IMR-90 (cell line): ENCODE measurements around the gene BTNL8. TPM values are rescaled to one million over a fixed set of nuclear protein-coding genes. Genes with fewer than 3 reads are reported as not detected.

Source experiments
- ATAC-seq: fragments of 200-7000 bp; cut with Tn5 transposase; 2 replicates; pipeline ENCODE4 v1.9.1; 2020; ENCODE audit warnings: low read depth, mild to moderate bottlenecking, moderate library complexity
- BruUV-seq: library from RNA; stranded (reverse); fragments of 400-500 nt; replicated peaks from 2 replicates; lab custom pipeline; 2021; lab: Mats Ljungman, UMichigan
- CTCF ChIA-PET: fragments of 300-600 bp; formaldehyde crosslinking; extraction: SDS; loops from one replicate; lab custom pipeline; 2021; ENCODE audit warnings: antibody characterized with exemption; lab: Yijun Ruan, JAX
- POLR2A ChIA-PET: fragments of 300-600 bp; sonication (Branson Sonifier 250); formaldehyde crosslinking; loops from one replicate; lab custom pipeline; 2022; ENCODE audit warnings: antibody characterized with exemption; ENCODE audit not compliant: unreplicated experiment; lab: Charles Lee
- DNase-seq: peaks from one replicate; pipeline ENCODE4 v3.0.0; 2013
- H2AFZ ChIP-seq: replicated peaks from 2 replicates; pipeline ENCODE3; 2013; ENCODE audit warnings: low read length, mild to moderate bottlenecking; ENCODE audit not compliant: poor library complexity
- H2AK5ac ChIP-seq: 2 replicates; pipeline ENCODE4 v1.6.1; 2013; ENCODE audit warnings: low read depth, low read length, inconsistent platforms
- H2AK9ac ChIP-seq: replicated peaks from 2 replicates; pipeline ENCODE3; 2013; ENCODE audit warnings: mild to moderate bottlenecking, low read depth, low read length, moderate library complexity; ENCODE audit not compliant: poor library complexity
- H2BK120ac ChIP-seq: 2 replicates; pipeline ENCODE4 v1.6.1; 2013; ENCODE audit warnings: low read depth, low read length, inconsistent platforms
- H2BK15ac ChIP-seq: 3 replicates; pipeline ENCODE4 v1.6.1; 2013; ENCODE audit warnings: low read depth, low read length, inconsistent platforms
- H2BK20ac ChIP-seq: 2 replicates; pipeline ENCODE4 v1.6.1; 2013; ENCODE audit warnings: low read depth, mild to moderate bottlenecking, inconsistent platforms, low read length, moderate library complexity
- H2BK5ac ChIP-seq: 2 replicates; pipeline ENCODE4 v1.6.1; 2013; ENCODE audit warnings: mild to moderate bottlenecking, low read depth, low read length, inconsistent platforms; ENCODE audit not compliant: poor library complexity, severe bottlenecking
- H3K14ac ChIP-seq: replicated peaks from 2 replicates; pipeline ENCODE4 v1.6.1; 2013; ENCODE audit warnings: low read depth, low read length, inconsistent platforms
- H3K18ac ChIP-seq: 2 replicates; pipeline ENCODE4 v1.6.1; 2013; ENCODE audit warnings: low read depth, low read length, control low read depth
- H3K23ac ChIP-seq: 2 replicates; pipeline ENCODE4 v1.6.1; 2013; ENCODE audit warnings: low read depth, low read length, inconsistent platforms
- H3K27ac ChIP-seq: 2 replicates; pipeline ENCODE4 v1.5.1; 2013; ENCODE audit warnings: mild to moderate bottlenecking, control low read depth, low read length; ENCODE audit not compliant: insufficient read depth
- H3K27me3 ChIP-seq: 2 replicates; pipeline ENCODE4 v1.6.1; 2013; ENCODE audit warnings: low read length; ENCODE audit not compliant: control insufficient read depth, insufficient read depth
- H3K36me3 ChIP-seq: 2 replicates; pipeline ENCODE4 v1.6.1; 2013; ENCODE audit warnings: low read length, mixed read lengths; ENCODE audit not compliant: control insufficient read depth, insufficient read depth
- H3K4ac ChIP-seq: 2 replicates; pipeline ENCODE4 v1.6.1; 2013; ENCODE audit warnings: low read depth, low read length, inconsistent platforms
- H3K4me1 ChIP-seq: 2 replicates; pipeline ENCODE4 v1.6.1; 2013; ENCODE audit warnings: low read length, mixed read lengths; ENCODE audit not compliant: control insufficient read depth, insufficient read depth
- H3K4me2 ChIP-seq: 2 replicates; pipeline ENCODE4 v1.6.1; 2013; ENCODE audit warnings: low read depth, mild to moderate bottlenecking, control low read depth, low read length, moderate library complexity
- H3K4me3 ChIP-seq: 2 replicates; pipeline ENCODE4 v1.5.1; 2013; ENCODE audit warnings: low read depth, mild to moderate bottlenecking, control low read depth, low read length, moderate library complexity; ENCODE audit not compliant: insufficient read depth
- H3K56ac ChIP-seq: 2 replicates; pipeline ENCODE4 v1.6.1; 2013; ENCODE audit warnings: low read length, inconsistent platforms; ENCODE audit not compliant: insufficient read depth; ENCODE audit errors: extremely low read depth
- H3K79me1 ChIP-seq, 2 experiments: 2 replicates each; pipeline ENCODE4 v1.6.1; 2013; ENCODE audit warnings: low read length in 2 of 2, inconsistent platforms in 1 of 2, low read depth in 1 of 2
- H3K9ac ChIP-seq: 2 replicates; pipeline ENCODE4 v1.6.1; 2013; ENCODE audit warnings: low read depth, low read length, control low read depth
- H3K9me1 ChIP-seq: 2 replicates; pipeline ENCODE4 v1.6.1; 2013; ENCODE audit warnings: low read length, inconsistent platforms; ENCODE audit not compliant: insufficient read depth
- H3K9me3 ChIP-seq: 2 replicates; pipeline ENCODE4 v1.6.1; 2013; ENCODE audit warnings: low read length; ENCODE audit not compliant: control insufficient read depth, insufficient read depth
- H4K20me1 ChIP-seq: 2 replicates; pipeline ENCODE4 v1.6.1; 2013; ENCODE audit warnings: low read length, inconsistent platforms; ENCODE audit not compliant: insufficient read depth
- H4K5ac ChIP-seq: 2 replicates; pipeline ENCODE4 v1.6.1; 2013; ENCODE audit warnings: mild to moderate bottlenecking, low read depth, low read length, control low read depth
- H4K8ac ChIP-seq, 2 experiments: 2 replicates each; pipeline ENCODE4 v1.6.1; 2013; ENCODE audit warnings: low read depth in 2 of 2, low read length in 2 of 2, control low read depth in 1 of 2, inconsistent platforms in 1 of 2
- H4K91ac ChIP-seq: 2 replicates; pipeline ENCODE4 v1.6.1; 2013; ENCODE audit warnings: low read depth, low read length, inconsistent platforms; ENCODE audit not compliant: insufficient read depth
- BHLHE40 ChIP-seq: fragments of 150-350 bp; IDR thresholded peaks from 2 replicates; pipeline ENCODE4 v1.6.1; 2016; ENCODE audit warnings: mild to moderate bottlenecking, low read depth, low read length
- CEBPB ChIP-seq: IDR thresholded peaks from 2 replicates; pipeline ENCODE4 v1.6.1; 2012; ENCODE audit warnings: low read depth, low read length, improper control_type of control experiment
- FOS ChIP-seq: fragments of 150-350 bp; IDR thresholded peaks from 2 replicates; pipeline ENCODE4 v1.6.1; 2016; ENCODE audit warnings: low read depth, low read length
- MAFK ChIP-seq: IDR thresholded peaks from 2 replicates; pipeline ENCODE4 v1.6.1; 2012; ENCODE audit warnings: low read depth, low read length, improper control_type of control experiment
- MXI1 ChIP-seq: IDR thresholded peaks from 2 replicates; pipeline ENCODE4 v1.6.1; 2012; ENCODE audit warnings: low read depth, mild to moderate bottlenecking, low read length, moderate library complexity, borderline replicate concordance
- NFE2L2 ChIP-seq: fragments of 150-350 bp; IDR thresholded peaks from 2 replicates; pipeline ENCODE4 v1.6.1; 2016; ENCODE audit warnings: low read depth, mild to moderate bottlenecking, low read length
- POLR2A ChIP-seq: IDR thresholded peaks from 2 replicates; pipeline ENCODE4 v1.6.1; 2012; ENCODE audit warnings: mild to moderate bottlenecking, low read depth, low read length
- RAD21 ChIP-seq: IDR thresholded peaks from 2 replicates; pipeline ENCODE4 v1.6.1; 2012; ENCODE audit warnings: low read length, improper control_type of control experiment
- RCOR1 ChIP-seq: IDR thresholded peaks from 2 replicates; pipeline ENCODE4 v1.6.1; 2012; ENCODE audit warnings: mild to moderate bottlenecking, low read length, improper control_type of control experiment; ENCODE audit not compliant: insufficient replicate concordance
- RFX5 ChIP-seq: IDR thresholded peaks from 2 replicates; pipeline ENCODE4 v1.8.0; 2012; ENCODE audit warnings: low read depth, mild to moderate bottlenecking, low read length, moderate library complexity
- SMC3 ChIP-seq: fragments of 150-350 bp; IDR thresholded peaks from 2 replicates; pipeline ENCODE4 v1.6.1; 2016; ENCODE audit warnings: low read depth, mild to moderate bottlenecking, antibody characterized with exemption, low read length, moderate library complexity
- USF2 ChIP-seq: fragments of 150-350 bp; IDR thresholded peaks from 2 replicates; pipeline ENCODE4 v1.6.1; 2017; ENCODE audit warnings: mild to moderate bottlenecking, antibody characterized with exemption, low read length, low read depth
- WGBS, 2 experiments: methylation state at CpG; one replicate each; pipeline versions ENCODE4 v1.1.5 to v1.1.7; 2013; ENCODE audit warnings: missing lambda C conversion rate in 2 of 2; ENCODE audit not compliant: insufficient read length in 1 of 2; ENCODE audit errors: extremely low coverage in 2 of 2; 5-methylcytosine and 5-hydroxymethylcytosine counted together
- dilution Hi-C: fragments of 300-500 bp; cut with HindIII; formaldehyde crosslinking; loops from one replicate; pipeline ENCODE4 v1.14.3; 2018; ENCODE audit warnings: low sequenced_read_pairs; ENCODE audit not compliant: unreplicated experiment
- in situ Hi-C: fragments of 300-500 bp; cut with MboI; formaldehyde crosslinking; loops from 3 replicates; pipeline ENCODE4 v1.14.3; 2019; ENCODE audit warnings: low sequenced_read_pairs, inconsistent platforms, mixed read lengths
- intact Hi-C: fragments of 100-400 bp; cut with micrococcal nuclease; formaldehyde crosslinking; loops from 2 replicates; pipeline ENCODE4 v1.10.0; 2022
- polyA plus RNA-seq, 3 experiments: library from polyadenylated mRNA; depleted of rRNA; stranded (reverse); fragments of >200 nt; gene quantifications; 2 replicates each; pipeline ENCODE4 v1.2.3, GENCODE V29; 2012; ENCODE audit warnings: low replicate concordance in 1 of 3
- total RNA-seq: library from RNA; depleted of rRNA; stranded (reverse); fragments of >200 nt; gene quantifications from 2 replicates; pipeline ENCODE4 v1.2.3, GENCODE V29; 2012
- TF ChIP-seq, protein P1 (sequence below): fragments of 150-350 bp; IDR thresholded peaks from 2 replicates; pipeline ENCODE4 v1.6.1; 2016; ENCODE audit warnings: low read depth, mild to moderate bottlenecking, low read length, moderate library complexity, borderline replicate concordance

BTNL8 gene
- total and polyA plus RNA-seq, 2 of the 4 experiments (the other 2 are of a cell fraction): not detected

DNA sequence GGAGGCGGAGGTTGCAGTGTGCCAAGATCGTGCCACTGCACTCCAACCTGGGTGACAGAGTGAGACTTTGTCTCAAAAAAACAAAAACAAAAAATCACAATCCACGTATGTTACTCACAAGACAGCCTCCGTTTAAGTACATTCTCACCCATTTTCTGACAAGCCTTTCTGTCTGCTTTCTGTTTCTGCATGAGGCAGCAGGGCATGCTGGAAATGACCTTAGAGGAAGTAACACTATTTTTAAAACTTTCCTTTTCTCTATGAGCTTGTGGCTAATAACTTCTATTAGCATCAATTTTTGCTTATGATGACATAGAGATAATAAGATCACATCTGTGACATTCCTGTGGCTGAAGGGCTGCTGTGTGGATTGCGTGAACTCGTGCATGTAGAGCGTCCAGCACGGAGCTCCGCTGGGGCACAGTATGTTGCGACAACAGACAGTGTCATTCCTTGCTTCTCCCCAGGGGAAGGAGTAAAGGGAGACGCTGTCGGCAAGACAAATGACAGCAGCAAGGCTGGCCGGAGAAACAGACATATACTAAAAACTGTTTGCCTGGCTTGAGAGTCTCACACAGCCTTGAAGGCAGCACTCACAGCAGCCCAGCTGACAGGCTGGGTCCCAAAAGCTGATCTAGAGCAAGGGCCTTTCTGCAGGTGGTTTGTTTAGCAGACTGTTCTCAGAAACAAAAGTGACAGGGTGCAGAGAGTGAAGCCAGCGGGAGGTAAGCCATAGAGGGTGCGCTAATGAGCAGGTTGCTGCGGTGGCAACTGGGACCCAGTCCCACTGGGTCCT lies 91.3 kb downstream of the BTNL8 start:
- TF ChIP-seq MAFK (no peak), RFX5 (no peak), MXI1 (no peak), RAD21 (no peak), USF2 (no peak), BHLHE40 (no peak), CEBPB (no peak), POLR2A (no peak), NFE2L2 (no peak), RCOR1 (no peak), SMC3 (no peak), FOS (no peak)
- TF ChIP-seq, protein P1, sequence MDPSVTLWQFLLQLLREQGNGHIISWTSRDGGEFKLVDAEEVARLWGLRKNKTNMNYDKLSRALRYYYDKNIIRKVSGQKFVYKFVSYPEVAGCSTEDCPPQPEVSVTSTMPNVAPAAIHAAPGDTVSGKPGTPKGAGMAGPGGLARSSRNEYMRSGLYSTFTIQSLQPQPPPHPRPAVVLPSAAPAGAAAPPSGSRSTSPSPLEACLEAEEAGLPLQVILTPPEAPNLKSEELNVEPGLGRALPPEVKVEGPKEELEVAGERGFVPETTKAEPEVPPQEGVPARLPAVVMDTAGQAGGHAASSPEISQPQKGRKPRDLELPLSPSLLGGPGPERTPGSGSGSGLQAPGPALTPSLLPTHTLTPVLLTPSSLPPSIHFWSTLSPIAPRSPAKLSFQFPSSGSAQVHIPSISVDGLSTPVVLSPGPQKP: no peak
- no peak overlapping the region for H2BK5ac ChIP-seq
- no peak overlapping the region for H2BK15ac ChIP-seq

More for the DNA sequence above, 91.3 kb downstream of the BTNL8 start:
- no peaks in the 10 kb centered on the region for H3K79me1 ChIP-seq
- no peak overlapping the region for H2BK20ac ChIP-seq
- no peak overlapping the region for H2AFZ ChIP-seq
- BruUV-seq: no TSS peak
- no peak overlapping the region for H3K18ac ChIP-seq
- intact Hi-C loops: no loop called here
- no peaks in the 10 kb centered on the region for H3K36me3 ChIP-seq
- no peaks in the 10 kb centered on the region for H4K20me1 ChIP-seq
- ATAC-seq: no peak
- H3K9me1 ChIP-seq: no peaks in the 10 kb centered on the region
- in situ Hi-C loops: no loop called here
- no peak overlapping the region for H3K4ac ChIP-seq
- WGBS, 2 experiments: no CpG with 5 or more reads among the region's 16 CpGs
- no peaks in the 10 kb centered on the region for H3K4me1 ChIP-seq
- H3K27ac ChIP-seq: no peak overlapping the region
- H4K91ac ChIP-seq: no peak overlapping the region
- DNase-seq: no peak
- no peak overlapping the region for H2AK5ac ChIP-seq
- no peak overlapping the region for H4K5ac ChIP-seq
- no peak overlapping the region for H3K14ac ChIP-seq
- dilution Hi-C loops: no loop called here
- H3K9ac ChIP-seq: no peak overlapping the region
- H2AK9ac ChIP-seq: no peak overlapping the region
- POLR2A ChIA-PET: no interaction called here
- CTCF ChIA-PET: no interaction called here
- H3K9me3 ChIP-seq: peaks cover 4% of the 10 kb centered on the region
- no peak overlapping the region for H4K8ac ChIP-seq
- no peak overlapping the region for H2BK120ac ChIP-seq
- no peaks in the 10 kb centered on the region for H3K27me3 ChIP-seq
- no peak overlapping the region for H3K23ac ChIP-seq
- no peak overlapping the region for H3K4me2 ChIP-seq
- no peak overlapping the region for H3K4me3 ChIP-seq
- no peak overlapping the region for H3K56ac ChIP-seq
